Activated CD4-positive, alpha-beta memory T cell treated with anti-CD3 and anti-CD28 coated beads for 36 hours (primary cell): Measurements from ENCODE around the gene WFS1. TPM values are rescaled to one million over a fixed set of nuclear protein-coding genes. Genes with fewer than 3 reads are reported as not detected.

Experiments used
- CTCF ChIA-PET: fragments of 350-600 bp; sonication (Branson Sonifier 250); formaldehyde crosslinking; loops from one replicate; lab custom pipeline; 2021; ENCODE audit warnings: antibody characterized with exemption, inconsistent platforms; lab: Charles Lee
- POLR2A ChIA-PET: fragments of 350-600 bp; sonication (Branson Sonifier 250); formaldehyde crosslinking; loops from one replicate; lab custom pipeline; 2021; ENCODE audit warnings: antibody characterized with exemption; lab: Charles Lee
- DNase-seq: peaks from one replicate; pipeline ENCODE4 v3.0.0-alpha.2; 2020
- H3K27ac Mint-ChIP-seq: one replicate; pipeline ENCODE4 v1.8.0; 2021; ENCODE audit warnings: mixed read lengths
- H3K27me3 Mint-ChIP-seq: one replicate; pipeline ENCODE4 v1.8.0; 2021; ENCODE audit warnings: mixed read lengths
- H3K36me3 Mint-ChIP-seq: one replicate; pipeline ENCODE4 v1.8.0; 2021; ENCODE audit warnings: mixed read lengths
- H3K4me1 Mint-ChIP-seq: one replicate; pipeline ENCODE4 v1.8.0; 2021; ENCODE audit warnings: low read depth, mixed read lengths
- H3K4me3 Mint-ChIP-seq: one replicate; pipeline ENCODE4 v1.8.0; 2021; ENCODE audit warnings: mild to moderate bottlenecking, mixed read lengths
- H3K9me3 Mint-ChIP-seq: one replicate; pipeline ENCODE4 v1.8.0; 2021; ENCODE audit warnings: mixed read lengths
- intact Hi-C: fragments of 100-400 bp; cut with micrococcal nuclease; formaldehyde crosslinking; loops from one replicate; pipeline ENCODE4 v1.15.1; 2023
- total RNA-seq, 2 experiments: library from RNA; stranded (reverse); gene quantifications; one replicate each; pipeline ENCODE4 v1.2.3, GENCODE V29; 2021

The WFS1 gene
- total RNA-seq, 2 experiments from 2014 or later = 4.6 to 5.3 TPM

DNA sequence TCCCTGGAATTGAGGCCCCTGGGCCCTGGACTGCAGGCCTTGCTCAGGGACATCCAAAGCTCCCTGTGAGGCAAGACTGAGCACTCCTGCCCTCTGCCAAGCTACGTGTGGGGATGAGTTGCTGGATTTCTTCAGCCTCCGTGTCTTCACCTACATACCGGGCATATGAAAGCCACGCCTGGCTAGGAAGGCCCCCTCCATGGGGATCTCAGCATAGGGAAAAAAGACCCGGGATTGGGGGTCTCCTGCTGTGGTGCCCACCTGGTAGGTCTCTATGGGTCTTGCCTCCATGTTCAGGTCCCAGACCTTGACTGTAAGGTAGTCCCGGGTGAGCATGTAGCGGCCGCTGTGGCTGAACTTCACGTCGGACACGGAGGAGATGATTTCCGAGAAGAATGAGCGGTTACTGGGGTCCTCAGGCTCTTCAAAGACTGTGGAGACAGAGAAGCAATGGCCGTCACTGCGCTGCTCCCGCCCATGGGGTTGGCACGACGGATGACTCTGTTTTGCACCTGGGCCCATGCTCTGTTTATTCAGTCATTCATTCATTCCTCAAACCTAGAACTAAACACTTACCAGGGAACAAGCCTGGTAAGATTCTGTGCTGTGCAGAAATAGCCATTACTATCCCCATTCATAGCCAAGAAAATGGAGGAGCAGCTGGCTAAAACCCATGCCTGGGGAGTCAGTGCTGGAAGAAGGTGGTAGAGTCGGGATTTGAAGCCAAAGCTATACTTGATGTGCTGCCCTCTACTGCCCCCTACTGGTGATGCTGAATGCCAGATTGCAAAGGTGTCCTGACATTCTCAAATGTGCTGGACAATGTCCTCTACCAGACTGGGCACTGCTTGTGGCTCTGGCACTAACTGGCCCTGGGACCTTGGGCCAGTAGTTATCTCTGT is 63.9 kb downstream of the WFS1 start:
- POLR2A ChIA-PET = no interaction called here
- CTCF ChIA-PET = interaction anchor here (0.8 to 15.2 kb wide), 10 partner anchors 9 to 335 kb away, joined by 3 to 505 read pairs (median 17); partner anchors contain the start of gene WFS1
- Mint-ChIP-seq H3K4me1 (peaks cover 15% of the 10 kb centered on the region), H3K27ac (no peak overlapping the region), H3K36me3 (no peaks in the 10 kb centered on the region), H3K27me3 (peaks cover 30% of the 10 kb centered on the region), H3K9me3 (no peaks in the 10 kb centered on the region), H3K4me3 (no peak overlapping the region)
- peak; percentile 36 for DNase-seq
- intact Hi-C loops = no loop called here

DNA sequence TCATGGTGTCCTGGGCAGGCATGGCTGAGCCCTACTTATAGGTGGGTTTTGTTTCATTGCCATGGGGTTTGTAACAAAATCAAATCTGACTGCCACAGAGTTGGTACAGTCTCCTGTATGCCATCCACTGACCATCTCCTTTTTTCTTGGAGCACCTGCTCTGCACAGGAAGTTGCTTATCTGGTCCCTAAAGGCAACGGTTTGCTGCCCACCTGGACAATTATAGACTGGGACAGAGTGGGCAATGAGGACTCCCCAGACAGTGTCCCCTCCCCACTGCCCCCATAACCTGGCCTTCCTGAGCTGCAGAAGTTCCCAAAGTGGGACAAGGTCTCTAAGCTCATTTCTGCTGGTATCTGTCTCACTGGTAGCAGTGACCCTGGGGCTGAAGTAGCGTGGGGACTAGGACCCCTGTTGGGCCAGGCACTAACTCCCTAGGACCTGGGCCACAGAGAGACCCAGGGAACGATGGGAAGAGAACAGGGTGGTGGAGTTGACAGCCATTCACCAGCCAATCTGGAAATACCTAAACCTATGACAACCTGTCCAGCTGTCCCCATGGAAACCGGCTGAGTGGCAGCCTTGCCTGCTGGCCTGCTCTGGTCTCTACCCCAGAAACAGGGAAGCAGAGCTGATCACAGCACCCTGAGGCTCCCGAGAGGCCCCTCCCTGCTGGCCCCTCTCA is 64.7 kb downstream of the WFS1 start:
- Mint-ChIP-seq H3K4me3 (no peak overlapping the region), H3K4me1 (peaks cover 17% of the 10 kb centered on the region), H3K9me3 (no peaks in the 10 kb centered on the region), H3K27me3 (peaks cover 31% of the 10 kb centered on the region), H3K27ac (no peak overlapping the region), H3K36me3 (no peaks in the 10 kb centered on the region)
- CTCF ChIA-PET = interaction anchor here (1.0 to 15.2 kb wide), 7 partner anchors 9 to 336 kb away, joined by 3 to 505 read pairs (median 29); no protein-coding TSS in a partner anchor
- intact Hi-C loops = no loop called here
- POLR2A ChIA-PET = no interaction called here
- DNase-seq = no peak

DNA sequence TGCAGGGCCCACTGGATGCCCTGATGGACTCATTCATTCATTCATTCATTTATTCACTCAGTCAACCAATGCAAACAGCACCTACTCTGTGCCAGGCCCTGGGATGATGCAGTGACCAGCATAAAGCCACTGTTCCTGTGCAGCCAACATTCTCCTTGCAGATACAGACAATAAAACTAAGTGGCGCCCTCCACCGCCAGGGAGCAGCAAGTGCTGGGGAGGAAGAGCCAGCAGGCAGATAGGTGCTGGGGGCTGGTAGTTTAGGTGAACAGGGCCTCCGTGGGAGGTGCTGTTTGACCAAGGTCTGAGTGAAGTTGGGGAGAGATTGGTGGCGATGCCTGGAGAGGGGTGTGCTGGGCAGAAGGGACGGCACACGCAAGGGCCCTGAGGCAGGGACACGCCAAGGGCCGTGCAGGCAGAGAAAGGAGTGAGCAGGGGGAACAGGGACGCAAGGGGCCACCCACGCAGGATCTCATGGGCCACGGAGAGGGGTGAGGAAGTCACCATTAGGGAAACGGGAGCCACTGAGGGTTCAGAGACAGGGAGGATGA is 65.5 kb downstream of the WFS1 start:
- Mint-ChIP-seq H3K36me3 (no peaks in the 10 kb centered on the region), H3K4me3 (no peak overlapping the region), H3K4me1 (peaks cover 17% of the 10 kb centered on the region), H3K27me3 (peaks cover 31% of the 10 kb centered on the region), H3K9me3 (no peaks in the 10 kb centered on the region), H3K27ac (no peak overlapping the region)
- intact Hi-C loops = no loop called here
- no peak for DNase-seq
- POLR2A ChIA-PET = no interaction called here
- CTCF ChIA-PET = interaction anchor here (1.5 to 15.2 kb wide), 4 partner anchors 10 to 336 kb away, joined by 5 to 505 read pairs (median 91); no protein-coding TSS in a partner anchor

DNA sequence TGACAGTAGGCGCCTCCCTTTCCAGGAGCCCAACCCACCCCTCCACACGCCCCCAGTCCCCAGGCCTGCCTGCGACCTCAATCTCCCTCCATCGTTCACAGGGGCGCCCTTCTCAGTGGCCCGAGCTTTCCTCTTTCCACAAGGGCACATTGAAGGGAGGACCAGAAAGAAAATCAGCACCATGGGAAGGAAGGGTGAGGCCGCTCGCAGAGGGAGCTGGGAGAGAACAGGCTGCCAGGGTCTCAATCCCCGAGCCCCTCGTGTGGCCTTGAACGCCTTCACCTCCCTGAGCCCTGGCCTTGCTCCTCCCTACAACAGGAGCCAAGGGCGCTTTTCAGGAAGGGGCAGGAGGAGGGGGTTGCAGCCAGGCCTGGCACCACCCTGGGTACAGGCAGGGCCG is 66.5 kb downstream of the WFS1 start:
- Mint-ChIP-seq H3K27me3 (peaks cover 31% of the 10 kb centered on the region), H3K27ac (no peak overlapping the region), H3K36me3 (no peaks in the 10 kb centered on the region), H3K4me3 (no peak overlapping the region), H3K4me1 (peaks cover 17% of the 10 kb centered on the region), H3K9me3 (no peaks in the 10 kb centered on the region)
- POLR2A ChIA-PET = no interaction called here
- DNase-seq = no peak
- intact Hi-C loops = no loop called here
- CTCF ChIA-PET = interaction anchor here (0.7 to 9.8 kb wide), 2 partner anchors 9 to 337 kb away, joined by 3 to 104 read pairs; no protein-coding TSS in a partner anchor

DNA sequence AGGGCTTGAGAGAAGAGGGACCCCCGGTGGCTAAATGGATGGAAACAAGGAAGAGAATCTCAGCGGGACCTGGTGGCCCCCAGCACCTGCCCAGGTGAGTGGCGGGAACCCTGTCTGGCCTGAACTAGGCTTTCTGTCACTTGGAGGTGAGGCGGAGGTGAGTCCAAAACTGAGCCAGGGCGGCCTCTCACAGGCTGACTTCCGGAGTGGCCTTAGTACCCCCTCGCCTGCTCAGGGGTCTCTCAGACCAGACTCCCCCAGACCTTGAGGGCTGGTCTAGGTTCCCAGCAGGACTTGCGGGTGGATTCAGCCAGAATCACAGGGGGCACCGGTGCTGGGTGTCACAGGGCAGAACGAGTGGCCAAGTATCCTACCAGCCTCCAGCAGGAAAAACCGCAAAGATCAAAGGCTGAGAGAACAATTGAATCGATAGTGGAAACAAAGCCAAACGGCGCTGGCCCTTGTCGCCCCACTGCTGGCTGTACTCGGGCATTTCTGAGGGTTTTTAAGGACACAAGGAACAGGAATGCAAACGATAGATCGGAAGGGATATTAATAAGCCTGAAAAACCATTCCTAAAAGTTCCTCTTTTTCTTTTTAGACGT is 67.8 kb downstream of the WFS1 start:
- H3K4me1 Mint-ChIP-seq = peaks cover 17% of the 10 kb centered on the region
- H3K4me3 Mint-ChIP-seq = no peak overlapping the region
- H3K27ac Mint-ChIP-seq = no peak overlapping the region
- ChIA-PET CTCF (interaction anchor here (3.2 kb wide), 1 partner anchor 10 kb away, joined by 14 read pairs; no protein-coding TSS in a partner anchor), POLR2A (no interaction called here)
- peaks cover 29% of the 10 kb centered on the region for H3K27me3 Mint-ChIP-seq
- H3K36me3 Mint-ChIP-seq = no peaks in the 10 kb centered on the region
- no peak for DNase-seq
- H3K9me3 Mint-ChIP-seq = no peaks in the 10 kb centered on the region
- intact Hi-C loops = no loop called here

DNA sequence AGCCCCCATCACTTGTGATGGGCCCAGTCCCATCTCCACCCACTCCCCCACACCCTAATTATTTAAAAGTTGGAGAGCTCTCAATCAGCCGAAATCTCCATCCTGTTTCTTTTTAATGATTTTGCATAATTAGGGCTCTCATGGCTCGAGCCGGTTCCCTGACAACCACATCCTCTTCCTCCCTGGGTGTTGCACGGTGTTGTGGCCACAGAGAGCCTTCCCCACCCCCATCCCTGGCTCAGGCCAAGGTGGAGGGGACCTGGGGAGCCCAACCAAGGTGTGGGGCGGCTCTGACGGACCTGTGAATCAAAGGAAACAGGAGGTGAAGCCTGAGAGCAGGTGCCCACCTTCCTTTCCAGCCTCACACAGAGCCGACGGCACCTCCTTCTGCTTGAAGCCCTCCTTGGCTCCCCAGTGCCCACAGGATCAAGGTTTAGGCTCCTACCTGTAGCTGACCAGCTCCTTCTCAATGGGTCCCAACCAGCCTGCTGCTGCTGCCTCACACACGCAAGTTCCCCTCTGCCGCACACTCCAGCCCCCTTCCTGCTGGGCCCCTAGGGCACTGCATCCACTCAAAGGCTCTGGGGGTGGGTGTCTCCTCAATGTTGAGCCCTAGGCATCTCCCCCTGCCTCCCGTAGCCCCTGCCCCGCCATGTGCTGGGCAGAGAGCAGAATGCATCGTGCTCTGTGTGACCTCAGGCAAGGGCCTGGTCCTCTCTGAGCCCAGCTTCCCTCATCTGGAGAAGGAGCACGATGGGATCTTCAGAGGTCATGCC is 68.7 kb downstream of the WFS1 start:
- CTCF ChIA-PET = interaction anchor here (3.2 kb wide), 1 partner anchor 11 kb away, joined by 14 read pairs; no protein-coding TSS in a partner anchor
- Mint-ChIP-seq H3K27ac (no peak overlapping the region), H3K27me3 (peaks cover 25% of the 10 kb centered on the region), H3K4me1 (peaks cover 17% of the 10 kb centered on the region), H3K9me3 (no peaks in the 10 kb centered on the region), H3K4me3 (no peak overlapping the region), H3K36me3 (no peaks in the 10 kb centered on the region)
- peak; percentile 39 for DNase-seq
- POLR2A ChIA-PET = no interaction called here
- intact Hi-C loops = no loop called here

DNA sequence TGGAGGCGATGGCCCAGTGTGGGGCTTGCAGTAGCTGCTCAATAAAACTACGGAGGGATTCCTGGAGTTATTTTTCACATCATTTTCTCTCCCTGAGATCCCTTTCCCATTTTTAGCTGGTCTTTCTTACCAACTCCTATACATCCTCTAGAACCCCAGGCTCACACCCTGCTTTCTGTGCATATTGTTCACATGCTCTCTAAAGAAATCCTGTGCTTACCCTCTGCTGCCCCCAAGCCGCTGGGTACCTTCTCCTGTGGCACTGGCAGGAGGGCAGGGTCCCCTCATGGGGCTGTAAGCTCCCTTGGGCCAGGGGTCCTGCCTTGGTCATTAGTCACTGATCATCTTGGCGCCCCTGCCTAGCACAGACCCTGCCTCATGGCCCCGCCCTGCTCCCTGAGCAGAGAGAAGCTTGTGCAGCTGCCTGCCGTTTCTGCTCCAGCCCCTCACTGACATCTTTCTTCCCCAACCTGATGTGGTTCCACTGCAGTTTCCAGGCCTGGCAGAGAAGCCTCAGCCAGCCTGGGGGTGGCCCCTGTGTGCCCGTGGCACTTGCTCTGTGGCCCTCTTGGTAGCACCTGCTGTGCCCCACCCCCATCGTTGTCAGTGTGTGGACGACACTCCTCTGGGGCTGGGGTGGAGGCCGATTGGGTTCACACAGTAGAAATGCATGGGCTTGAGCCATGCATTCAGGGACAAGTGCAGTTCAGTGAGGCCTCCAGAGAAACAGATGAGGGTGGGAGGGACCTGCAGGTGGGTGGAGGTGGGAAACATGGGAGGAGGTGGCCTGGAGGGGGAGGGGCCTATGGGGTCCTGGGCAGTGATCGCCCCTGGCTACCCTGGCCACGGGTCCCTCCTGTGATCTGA is 69.5 kb downstream of the WFS1 start:
- H3K4me1 Mint-ChIP-seq = peaks cover 17% of the 10 kb centered on the region
- no peak overlapping the region for H3K4me3 Mint-ChIP-seq
- ChIA-PET POLR2A (no interaction called here), CTCF (interaction anchor here (3.2 kb wide), 1 partner anchor 12 kb away, joined by 14 read pairs; no protein-coding TSS in a partner anchor)
- H3K36me3 Mint-ChIP-seq = no peaks in the 10 kb centered on the region
- no peak for DNase-seq
- intact Hi-C loops = no loop called here
- no peaks in the 10 kb centered on the region for H3K9me3 Mint-ChIP-seq
- no peak overlapping the region for H3K27ac Mint-ChIP-seq
- peaks cover 22% of the 10 kb centered on the region for H3K27me3 Mint-ChIP-seq

DNA sequence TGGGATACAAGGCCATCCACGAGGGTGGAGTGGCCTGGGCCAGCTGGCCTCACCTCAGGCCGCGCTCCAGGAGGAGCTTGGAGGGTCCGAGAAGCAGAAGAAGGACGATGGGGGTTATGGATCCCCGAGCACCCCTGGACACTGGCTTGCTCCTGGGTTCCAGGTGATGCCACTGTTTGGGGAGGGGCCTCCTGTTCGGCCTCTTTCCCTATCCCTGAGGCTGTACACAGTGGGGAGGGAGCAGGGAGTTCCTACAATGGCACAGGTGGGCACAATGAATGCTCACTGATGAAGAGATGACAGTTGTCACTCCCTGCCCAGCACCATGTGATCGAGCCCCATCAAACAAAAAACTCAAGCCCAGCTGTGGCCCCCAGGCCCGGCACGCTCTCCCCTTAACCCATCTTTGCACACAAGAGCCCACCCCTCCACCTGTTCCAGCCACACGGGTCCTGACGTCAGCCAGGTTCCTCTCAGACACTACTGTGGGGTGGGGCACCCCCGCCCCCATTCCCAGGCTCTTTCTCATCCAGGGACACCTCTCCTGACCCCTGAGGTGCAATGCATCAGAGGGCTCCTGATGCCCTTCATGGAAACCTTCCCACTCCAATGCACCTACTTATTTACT is 70.3 kb downstream of the WFS1 start:
- H3K4me3 Mint-ChIP-seq = no peak overlapping the region
- no peak overlapping the region for H3K27ac Mint-ChIP-seq
- no peaks in the 10 kb centered on the region for H3K36me3 Mint-ChIP-seq
- intact Hi-C loops = no loop called here
- no peaks in the 10 kb centered on the region for H3K9me3 Mint-ChIP-seq
- POLR2A ChIA-PET = no interaction called here
- H3K27me3 Mint-ChIP-seq = peaks cover 19% of the 10 kb centered on the region
- DNase-seq = no peak
- CTCF ChIA-PET = interaction anchor here (1.6 to 9.9 kb wide), 3 partner anchors 8 to 207 kb away, joined by 3 to 78 read pairs (median 14); no protein-coding TSS in a partner anchor
- H3K4me1 Mint-ChIP-seq = peaks cover 17% of the 10 kb centered on the region

DNA sequence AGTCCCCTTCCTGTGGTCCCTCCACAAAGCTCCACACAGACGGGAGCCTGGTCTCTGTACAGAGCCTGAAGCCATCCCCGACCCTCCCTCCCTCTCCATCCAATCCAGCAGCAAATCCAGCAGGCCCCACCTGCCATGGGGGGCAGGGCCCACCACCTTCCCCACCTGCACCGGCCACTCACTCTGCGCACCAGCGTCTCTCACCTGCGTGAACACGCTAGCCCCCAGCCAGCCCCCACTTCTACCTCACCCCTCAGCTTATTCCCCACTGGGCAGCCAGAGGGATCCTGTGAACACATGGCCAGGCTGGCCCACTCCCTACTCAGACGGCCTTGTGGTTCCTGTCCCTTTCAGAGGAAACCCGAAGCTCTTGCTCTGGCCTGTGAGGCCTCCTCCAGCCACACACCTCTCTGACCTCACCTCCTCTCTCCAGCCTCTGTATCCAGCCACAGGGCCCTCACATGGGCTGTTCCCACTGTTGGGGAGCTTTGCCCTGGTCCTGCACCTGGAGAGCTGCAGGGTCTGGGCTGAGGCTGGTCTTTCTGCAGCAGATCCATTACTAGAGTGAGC is 70.9 kb downstream of the WFS1 start:
- no peak for DNase-seq
- Mint-ChIP-seq H3K9me3 (no peaks in the 10 kb centered on the region), H3K27me3 (peaks cover 13% of the 10 kb centered on the region), H3K27ac (no peak overlapping the region), H3K4me3 (no peak overlapping the region), H3K4me1 (peaks cover 17% of the 10 kb centered on the region), H3K36me3 (no peaks in the 10 kb centered on the region)
- ChIA-PET POLR2A (no interaction called here), CTCF (interaction anchor here (1.6 to 9.9 kb wide), 3 partner anchors 8 to 206 kb away, joined by 3 to 78 read pairs (median 14); no protein-coding TSS in a partner anchor)
- intact Hi-C loops = no loop called here

DNA sequence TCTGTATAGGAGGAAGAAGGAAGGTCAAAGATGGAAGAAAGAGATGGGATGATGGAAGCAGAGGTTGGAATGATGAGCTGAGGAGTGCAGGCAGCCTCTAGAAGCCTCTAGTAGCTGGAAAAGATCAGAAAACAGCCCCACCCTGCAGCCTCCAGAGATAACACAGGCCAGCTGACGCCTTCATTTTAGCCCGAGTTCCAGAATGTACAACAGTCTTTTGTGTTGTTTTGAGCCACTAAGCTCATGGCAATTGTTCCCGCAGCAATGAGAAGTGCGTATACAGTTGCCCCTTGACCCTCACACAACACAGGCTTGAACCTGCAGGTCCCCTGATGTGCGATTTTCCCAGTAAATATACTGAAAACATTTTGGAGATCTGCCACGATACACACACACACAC is 72.0 kb downstream of the WFS1 start:
- POLR2A ChIA-PET = no interaction called here
- DNase-seq = no peak
- Mint-ChIP-seq H3K36me3 (no peaks in the 10 kb centered on the region), H3K27me3 (peaks cover 13% of the 10 kb centered on the region), H3K4me3 (no peak overlapping the region), H3K4me1 (peaks cover 17% of the 10 kb centered on the region), H3K27ac (no peak overlapping the region), H3K9me3 (no peaks in the 10 kb centered on the region)
- intact Hi-C loops = no loop called here
- CTCF ChIA-PET = interaction anchor here (1.6 to 9.9 kb wide), 2 partner anchors 9 to 205 kb away, joined by 3 to 78 read pairs; no protein-coding TSS in a partner anchor
